ENCODE results near the gene CSHL1. TPM values are rescaled to one million over a fixed set of nuclear protein-coding genes. Genes with fewer than 3 reads are reported as not detected.

CSHL1 gene
- total RNA-seq, 4 donors from 2014 or later = not detected

DNA sequence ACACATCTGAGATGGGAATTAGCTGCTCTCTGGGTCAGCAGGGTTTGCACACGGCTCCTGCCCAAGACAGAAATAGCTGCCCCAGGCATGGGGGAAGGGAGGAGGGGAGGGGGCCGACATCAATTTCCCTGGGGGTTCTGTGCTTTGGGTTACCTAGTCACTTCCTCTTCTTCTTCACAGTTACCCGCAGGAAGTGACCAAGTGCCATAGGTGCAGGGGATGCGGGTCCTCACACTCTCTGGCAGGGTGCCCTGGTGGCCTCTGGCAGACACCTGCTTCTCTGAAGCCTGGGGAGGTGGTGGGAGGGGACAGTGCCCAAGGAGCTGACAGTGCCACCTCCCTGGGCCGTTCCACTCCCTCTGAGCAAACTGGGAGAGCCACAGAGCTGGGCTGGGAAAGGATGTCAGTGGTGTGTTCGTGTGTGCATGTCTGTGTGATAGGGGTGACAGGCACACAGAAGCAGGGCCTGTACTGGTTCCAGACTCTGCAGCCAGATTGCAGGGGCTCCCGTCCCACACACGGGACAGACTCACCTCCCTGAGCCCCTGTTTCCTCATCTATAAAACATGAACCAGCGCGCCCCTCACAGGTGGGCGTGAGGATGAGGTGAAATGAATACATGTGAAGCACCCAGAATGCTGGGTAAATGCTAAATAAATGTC, 43.5 kb upstream of the CSHL1 start:
- Histone ChIP-seq H3K9me3 (no peaks in the 10 kb centered on the region), H3K4me1 (peaks cover 0 to 3% (median 0%) of the 10 kb centered on the region in 4 donors), H3K36me3 (no peaks in the 10 kb centered on the region), H3K27ac (no peak overlapping the region), H3K4me3 (no peak overlapping the region), H3K27me3 (peaks cover 0 to 12% of the 10 kb centered on the region in 2 donors)
- 61 to 65% methylated on average over 11 of the region's 11 CpGs for WGBS, 2 donors
- no peak for DNase-seq (ENCODE audit: low spot score in 2 of 2)
- TF ChIP-seq POLR2A (IDR thresholded peaks at IDR 0.05) (no peak), EP300 (IDR thresholded peaks at IDR 0.05) (no peak)
- TF ChIP-seq, protein P1, sequence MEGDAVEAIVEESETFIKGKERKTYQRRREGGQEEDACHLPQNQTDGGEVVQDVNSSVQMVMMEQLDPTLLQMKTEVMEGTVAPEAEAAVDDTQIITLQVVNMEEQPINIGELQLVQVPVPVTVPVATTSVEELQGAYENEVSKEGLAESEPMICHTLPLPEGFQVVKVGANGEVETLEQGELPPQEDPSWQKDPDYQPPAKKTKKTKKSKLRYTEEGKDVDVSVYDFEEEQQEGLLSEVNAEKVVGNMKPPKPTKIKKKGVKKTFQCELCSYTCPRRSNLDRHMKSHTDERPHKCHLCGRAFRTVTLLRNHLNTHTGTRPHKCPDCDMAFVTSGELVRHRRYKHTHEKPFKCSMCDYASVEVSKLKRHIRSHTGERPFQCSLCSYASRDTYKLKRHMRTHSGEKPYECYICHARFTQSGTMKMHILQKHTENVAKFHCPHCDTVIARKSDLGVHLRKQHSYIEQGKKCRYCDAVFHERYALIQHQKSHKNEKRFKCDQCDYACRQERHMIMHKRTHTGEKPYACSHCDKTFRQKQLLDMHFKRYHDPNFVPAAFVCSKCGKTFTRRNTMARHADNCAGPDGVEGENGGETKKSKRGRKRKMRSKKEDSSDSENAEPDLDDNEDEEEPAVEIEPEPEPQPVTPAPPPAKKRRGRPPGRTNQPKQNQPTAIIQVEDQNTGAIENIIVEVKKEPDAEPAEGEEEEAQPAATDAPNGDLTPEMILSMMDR (IDR thresholded peaks at IDR 0.05) = no peak

DNA sequence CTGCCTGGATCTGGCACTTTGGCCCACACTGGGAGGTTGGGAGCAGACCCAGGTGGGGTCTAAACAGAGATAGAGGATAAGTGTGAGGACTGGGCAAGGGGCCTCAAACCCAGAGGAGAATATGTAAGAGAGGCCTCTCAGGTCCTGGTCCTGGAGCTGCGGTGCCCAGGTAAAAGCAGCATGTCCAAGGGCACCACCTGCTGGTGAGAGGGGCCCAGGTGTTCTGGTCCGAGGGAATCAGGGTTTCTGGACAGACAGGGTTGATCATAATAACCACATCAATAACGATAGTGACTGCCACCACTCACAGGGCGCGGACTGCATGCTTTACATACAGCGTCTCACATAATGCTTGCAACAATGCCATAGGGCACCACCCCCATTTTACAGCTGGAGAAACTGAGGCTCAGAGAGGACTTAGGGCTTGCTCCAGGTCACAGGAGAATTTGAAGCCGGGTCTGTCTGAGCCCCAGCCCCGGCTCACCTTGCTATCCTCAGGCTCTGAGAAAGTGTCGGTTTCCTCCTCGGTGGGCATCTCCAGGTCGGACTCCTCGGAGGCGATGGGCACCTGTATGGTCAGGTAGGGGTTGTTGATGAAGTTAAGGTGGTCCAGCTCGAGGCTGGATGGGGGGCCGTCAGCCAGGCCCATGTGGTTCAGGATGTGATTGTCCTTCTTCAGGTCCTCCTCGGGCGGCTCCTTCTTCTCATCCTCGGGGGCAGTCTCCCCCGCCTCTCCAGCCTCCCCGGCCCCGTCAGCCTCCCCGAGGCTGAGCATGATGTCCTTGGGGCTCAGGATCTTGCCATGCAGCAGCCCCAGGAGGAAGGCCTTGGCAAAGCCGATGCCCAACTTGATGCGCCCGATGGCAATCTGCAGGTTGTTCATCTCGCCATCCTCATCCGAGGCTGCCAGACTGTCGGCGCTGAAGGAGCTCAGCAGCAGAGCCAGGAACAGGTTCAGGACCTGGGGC, 40.2 kb upstream of the CSHL1 start:
- H3K27me3 ChIP-seq = peaks cover 0 to 16% of the 10 kb centered on the region in 2 donors
- H3K9me3 ChIP-seq = no peaks in the 10 kb centered on the region
- H3K4me1 ChIP-seq = peaks cover 0 to 3% (median 0%) of the 10 kb centered on the region in 4 donors
- TF ChIP-seq POLR2A (IDR thresholded peaks at IDR 0.05) (no peak), EP300 (IDR thresholded peaks at IDR 0.05) (no peak)
- TF ChIP-seq, protein P1 (IDR thresholded peaks at IDR 0.05) = peak in 1 of 5 experiments; percentile 34
- H3K4me3 ChIP-seq = no peak overlapping the region
- DNase-seq (ENCODE audit: low spot score in 2 of 2) = no peak
- H3K36me3 ChIP-seq = no peaks in the 10 kb centered on the region
- WGBS, 2 donors = 88 to 90% methylated on average over 28 to 29 of the region's 29 CpGs
- no peak overlapping the region for H3K27ac ChIP-seq

DNA sequence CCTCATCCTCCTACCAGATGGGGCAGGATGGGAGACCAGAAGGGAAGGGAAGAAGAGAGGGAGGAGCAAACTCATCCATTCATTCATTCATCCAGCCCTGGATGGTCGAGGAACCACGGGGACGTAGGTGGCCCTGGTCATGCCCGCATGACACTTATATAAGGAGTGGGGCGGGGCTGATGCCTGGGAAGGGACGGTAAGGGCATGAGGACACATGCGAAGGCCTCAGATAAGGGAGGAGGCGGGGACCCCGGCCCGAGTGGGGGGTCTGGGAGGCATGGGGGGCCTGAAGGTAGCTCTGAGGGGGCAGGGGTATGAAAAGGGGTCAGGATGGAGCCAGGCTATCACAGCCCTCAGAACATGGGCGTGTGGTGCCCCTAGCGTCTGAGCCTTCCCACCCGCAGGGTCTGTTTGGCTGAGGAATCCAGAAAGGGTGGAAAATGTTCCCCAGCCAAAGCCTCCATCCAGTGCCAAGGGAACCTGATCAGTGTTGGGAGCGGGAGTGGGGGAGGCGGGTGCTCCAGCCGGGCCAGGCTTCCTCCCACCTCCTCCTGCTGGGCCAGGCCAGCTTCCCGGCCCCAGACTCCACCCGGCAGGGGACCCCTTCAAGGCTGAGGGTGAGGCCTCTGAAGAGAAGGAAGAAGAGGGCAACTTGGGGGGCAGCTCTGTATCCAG, 38.7 kb upstream of the CSHL1 start:
- no peak overlapping the region for H3K27ac ChIP-seq
- no peaks in the 10 kb centered on the region for H3K36me3 ChIP-seq
- peaks cover 0 to 16% of the 10 kb centered on the region in 2 donors for H3K27me3 ChIP-seq
- no peak for TF ChIP-seq POLR2A (IDR thresholded peaks at IDR 0.05)
- TF ChIP-seq EP300 (IDR thresholded peaks at IDR 0.05) = no peak
- TF ChIP-seq, protein P1 (IDR thresholded peaks at IDR 0.05) = no peak
- 77 to 78% methylated on average over 15 to 18 of the region's 18 CpGs for WGBS, 2 donors
- H3K9me3 ChIP-seq = no peaks in the 10 kb centered on the region
- no peak overlapping the region for H3K4me3 ChIP-seq
- peaks cover 0 to 3% (median 0%) of the 10 kb centered on the region in 4 donors for H3K4me1 ChIP-seq
- no peak for DNase-seq (ENCODE audit: low spot score in 2 of 2)

DNA sequence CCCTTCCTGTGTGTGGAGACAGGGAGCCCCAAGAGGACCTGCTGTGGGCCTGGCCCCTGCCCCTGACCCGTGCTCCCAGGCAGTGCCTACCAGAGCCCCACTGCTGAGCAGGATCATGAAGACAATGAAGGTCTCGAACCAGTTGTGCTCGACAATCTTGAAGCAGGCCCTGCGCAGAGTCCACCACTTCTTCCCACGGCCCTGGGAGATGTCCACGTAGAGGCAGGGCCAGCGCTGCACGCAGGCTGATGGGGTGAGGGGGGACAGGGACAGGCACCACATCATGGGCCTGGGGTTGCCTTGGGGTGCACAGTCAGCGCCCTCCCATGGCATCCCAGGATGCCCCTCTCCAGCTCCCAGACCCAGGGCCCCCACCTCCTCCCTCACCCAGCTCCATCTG, 37.5 kb upstream of the CSHL1 start:
- H3K36me3 ChIP-seq = no peaks in the 10 kb centered on the region
- no peak for DNase-seq (ENCODE audit: low spot score in 2 of 2)
- 84 to 85% methylated on average over 9 of the region's 9 CpGs for WGBS, 2 donors
- no peak overlapping the region for H3K27ac ChIP-seq
- no peak for TF ChIP-seq EP300 (IDR thresholded peaks at IDR 0.05)
- TF ChIP-seq, protein P1 (IDR thresholded peaks at IDR 0.05) = no peak
- no peak for TF ChIP-seq POLR2A (IDR thresholded peaks at IDR 0.05)
- H3K4me1 ChIP-seq = no peaks in the 10 kb centered on the region
- peaks cover 0 to 16% of the 10 kb centered on the region in 2 donors for H3K27me3 ChIP-seq
- no peak overlapping the region for H3K4me3 ChIP-seq
- no peaks in the 10 kb centered on the region for H3K9me3 ChIP-seq
